IMR-90 (cell line): Measurements from ENCODE around the gene RNF11. TPM values are rescaled to one million over a fixed set of nuclear protein-coding genes. Genes with fewer than 3 reads are reported as not detected.

Source experiments
- ATAC-seq: fragments of 200-7000 bp; cut with Tn5 transposase; 2 replicates; pipeline ENCODE4 v1.9.1; 2020; ENCODE audit warnings: low read depth, mild to moderate bottlenecking, moderate library complexity
- BruUV-seq: library from RNA; stranded (reverse); fragments of 400-500 nt; replicated peaks from 2 replicates; lab custom pipeline; 2021; lab: Mats Ljungman, UMichigan
- CTCF ChIA-PET: fragments of 300-600 bp; formaldehyde crosslinking; extraction: SDS; loops from one replicate; lab custom pipeline; 2021; ENCODE audit warnings: antibody characterized with exemption; lab: Yijun Ruan, JAX
- POLR2A ChIA-PET: fragments of 300-600 bp; sonication (Branson Sonifier 250); formaldehyde crosslinking; loops from one replicate; lab custom pipeline; 2022; ENCODE audit warnings: antibody characterized with exemption; ENCODE audit not compliant: unreplicated experiment; lab: Charles Lee
- DNase-seq: peaks from one replicate; pipeline ENCODE4 v3.0.0; 2013
- H2AFZ ChIP-seq: replicated peaks from 2 replicates; pipeline ENCODE3; 2013; ENCODE audit warnings: low read length, mild to moderate bottlenecking; ENCODE audit not compliant: poor library complexity
- H2AK5ac ChIP-seq: 2 replicates; pipeline ENCODE4 v1.6.1; 2013; ENCODE audit warnings: low read depth, low read length, inconsistent platforms
- H2AK9ac ChIP-seq: replicated peaks from 2 replicates; pipeline ENCODE3; 2013; ENCODE audit warnings: mild to moderate bottlenecking, low read depth, low read length, moderate library complexity; ENCODE audit not compliant: poor library complexity
- H2BK120ac ChIP-seq: 2 replicates; pipeline ENCODE4 v1.6.1; 2013; ENCODE audit warnings: low read depth, low read length, inconsistent platforms
- H2BK15ac ChIP-seq: 3 replicates; pipeline ENCODE4 v1.6.1; 2013; ENCODE audit warnings: low read depth, low read length, inconsistent platforms
- H2BK20ac ChIP-seq: 2 replicates; pipeline ENCODE4 v1.6.1; 2013; ENCODE audit warnings: low read depth, mild to moderate bottlenecking, inconsistent platforms, low read length, moderate library complexity
- H2BK5ac ChIP-seq: 2 replicates; pipeline ENCODE4 v1.6.1; 2013; ENCODE audit warnings: mild to moderate bottlenecking, low read depth, low read length, inconsistent platforms; ENCODE audit not compliant: poor library complexity, severe bottlenecking
- H3K14ac ChIP-seq: replicated peaks from 2 replicates; pipeline ENCODE4 v1.6.1; 2013; ENCODE audit warnings: low read depth, low read length, inconsistent platforms
- H3K18ac ChIP-seq: 2 replicates; pipeline ENCODE4 v1.6.1; 2013; ENCODE audit warnings: low read depth, low read length, control low read depth
- H3K23ac ChIP-seq: 2 replicates; pipeline ENCODE4 v1.6.1; 2013; ENCODE audit warnings: low read depth, low read length, inconsistent platforms
- H3K27ac ChIP-seq: 2 replicates; pipeline ENCODE4 v1.5.1; 2013; ENCODE audit warnings: mild to moderate bottlenecking, control low read depth, low read length; ENCODE audit not compliant: insufficient read depth
- H3K27me3 ChIP-seq: 2 replicates; pipeline ENCODE4 v1.6.1; 2013; ENCODE audit warnings: low read length; ENCODE audit not compliant: control insufficient read depth, insufficient read depth
- H3K36me3 ChIP-seq: 2 replicates; pipeline ENCODE4 v1.6.1; 2013; ENCODE audit warnings: low read length, mixed read lengths; ENCODE audit not compliant: control insufficient read depth, insufficient read depth
- H3K4ac ChIP-seq: 2 replicates; pipeline ENCODE4 v1.6.1; 2013; ENCODE audit warnings: low read depth, low read length, inconsistent platforms
- H3K4me1 ChIP-seq: 2 replicates; pipeline ENCODE4 v1.6.1; 2013; ENCODE audit warnings: low read length, mixed read lengths; ENCODE audit not compliant: control insufficient read depth, insufficient read depth
- H3K4me2 ChIP-seq: 2 replicates; pipeline ENCODE4 v1.6.1; 2013; ENCODE audit warnings: low read depth, mild to moderate bottlenecking, control low read depth, low read length, moderate library complexity
- H3K4me3 ChIP-seq: 2 replicates; pipeline ENCODE4 v1.5.1; 2013; ENCODE audit warnings: low read depth, mild to moderate bottlenecking, control low read depth, low read length, moderate library complexity; ENCODE audit not compliant: insufficient read depth
- H3K56ac ChIP-seq: 2 replicates; pipeline ENCODE4 v1.6.1; 2013; ENCODE audit warnings: low read length, inconsistent platforms; ENCODE audit not compliant: insufficient read depth; ENCODE audit errors: extremely low read depth
- H3K79me1 ChIP-seq, 2 experiments: 2 replicates each; pipeline ENCODE4 v1.6.1; 2013; ENCODE audit warnings: low read length in 2 of 2, inconsistent platforms in 1 of 2, low read depth in 1 of 2
- H3K9ac ChIP-seq: 2 replicates; pipeline ENCODE4 v1.6.1; 2013; ENCODE audit warnings: low read depth, low read length, control low read depth
- H3K9me1 ChIP-seq: 2 replicates; pipeline ENCODE4 v1.6.1; 2013; ENCODE audit warnings: low read length, inconsistent platforms; ENCODE audit not compliant: insufficient read depth
- H3K9me3 ChIP-seq: 2 replicates; pipeline ENCODE4 v1.6.1; 2013; ENCODE audit warnings: low read length; ENCODE audit not compliant: control insufficient read depth, insufficient read depth
- H4K20me1 ChIP-seq: 2 replicates; pipeline ENCODE4 v1.6.1; 2013; ENCODE audit warnings: low read length, inconsistent platforms; ENCODE audit not compliant: insufficient read depth
- H4K5ac ChIP-seq: 2 replicates; pipeline ENCODE4 v1.6.1; 2013; ENCODE audit warnings: mild to moderate bottlenecking, low read depth, low read length, control low read depth
- H4K8ac ChIP-seq, 2 experiments: 2 replicates each; pipeline ENCODE4 v1.6.1; 2013; ENCODE audit warnings: low read depth in 2 of 2, low read length in 2 of 2, control low read depth in 1 of 2, inconsistent platforms in 1 of 2
- H4K91ac ChIP-seq: 2 replicates; pipeline ENCODE4 v1.6.1; 2013; ENCODE audit warnings: low read depth, low read length, inconsistent platforms; ENCODE audit not compliant: insufficient read depth
- BHLHE40 ChIP-seq: fragments of 150-350 bp; IDR thresholded peaks from 2 replicates; pipeline ENCODE4 v1.6.1; 2016; ENCODE audit warnings: mild to moderate bottlenecking, low read depth, low read length
- CEBPB ChIP-seq: IDR thresholded peaks from 2 replicates; pipeline ENCODE4 v1.6.1; 2012; ENCODE audit warnings: low read depth, low read length, improper control_type of control experiment
- CHD1 ChIP-seq: IDR thresholded peaks from 2 replicates; pipeline ENCODE4 v1.6.1; 2012; ENCODE audit warnings: low read depth, low read length, improper control_type of control experiment
- CTCF ChIP-seq: conservative IDR thresholded peaks from 2 replicates; pipeline ENCODE4 v1.5.1; 2012; ENCODE audit warnings: mild to moderate bottlenecking, low read depth, low read length, improper control_type of control experiment
- FOS ChIP-seq: fragments of 150-350 bp; IDR thresholded peaks from 2 replicates; pipeline ENCODE4 v1.6.1; 2016; ENCODE audit warnings: low read depth, low read length
- MAFK ChIP-seq: IDR thresholded peaks from 2 replicates; pipeline ENCODE4 v1.6.1; 2012; ENCODE audit warnings: low read depth, low read length, improper control_type of control experiment
- MAZ ChIP-seq: IDR thresholded peaks from 2 replicates; pipeline ENCODE4 v1.6.1; 2012; ENCODE audit warnings: low read depth, mild to moderate bottlenecking, low read length, improper control_type of control experiment, moderate library complexity, borderline replicate concordance
- MXI1 ChIP-seq: IDR thresholded peaks from 2 replicates; pipeline ENCODE4 v1.6.1; 2012; ENCODE audit warnings: low read depth, mild to moderate bottlenecking, low read length, moderate library complexity, borderline replicate concordance
- NFE2L2 ChIP-seq: fragments of 150-350 bp; IDR thresholded peaks from 2 replicates; pipeline ENCODE4 v1.6.1; 2016; ENCODE audit warnings: low read depth, mild to moderate bottlenecking, low read length
- POLR2A ChIP-seq: IDR thresholded peaks from 2 replicates; pipeline ENCODE4 v1.6.1; 2012; ENCODE audit warnings: mild to moderate bottlenecking, low read depth, low read length
- RAD21 ChIP-seq: IDR thresholded peaks from 2 replicates; pipeline ENCODE4 v1.6.1; 2012; ENCODE audit warnings: low read length, improper control_type of control experiment
- RCOR1 ChIP-seq: IDR thresholded peaks from 2 replicates; pipeline ENCODE4 v1.6.1; 2012; ENCODE audit warnings: mild to moderate bottlenecking, low read length, improper control_type of control experiment; ENCODE audit not compliant: insufficient replicate concordance
- RFX5 ChIP-seq: IDR thresholded peaks from 2 replicates; pipeline ENCODE4 v1.8.0; 2012; ENCODE audit warnings: low read depth, mild to moderate bottlenecking, low read length, moderate library complexity
- SMC3 ChIP-seq: fragments of 150-350 bp; IDR thresholded peaks from 2 replicates; pipeline ENCODE4 v1.6.1; 2016; ENCODE audit warnings: low read depth, mild to moderate bottlenecking, antibody characterized with exemption, low read length, moderate library complexity
- WGBS, 2 experiments: methylation state at CpG; one replicate each; pipeline versions ENCODE4 v1.1.5 to v1.1.7; 2013; ENCODE audit warnings: missing lambda C conversion rate in 2 of 2; ENCODE audit not compliant: insufficient read length in 1 of 2; ENCODE audit errors: extremely low coverage in 2 of 2; 5-methylcytosine and 5-hydroxymethylcytosine counted together
- dilution Hi-C: fragments of 300-500 bp; cut with HindIII; formaldehyde crosslinking; loops from one replicate; pipeline ENCODE4 v1.14.3; 2018; ENCODE audit warnings: low sequenced_read_pairs; ENCODE audit not compliant: unreplicated experiment
- in situ Hi-C: fragments of 300-500 bp; cut with MboI; formaldehyde crosslinking; loops from 3 replicates; pipeline ENCODE4 v1.14.3; 2019; ENCODE audit warnings: low sequenced_read_pairs, inconsistent platforms, mixed read lengths
- intact Hi-C: fragments of 100-400 bp; cut with micrococcal nuclease; formaldehyde crosslinking; loops from 2 replicates; pipeline ENCODE4 v1.10.0; 2022
- polyA plus RNA-seq, 3 experiments: library from polyadenylated mRNA; depleted of rRNA; stranded (reverse); fragments of >200 nt; gene quantifications; 2 replicates each; pipeline ENCODE4 v1.2.3, GENCODE V29; 2012; ENCODE audit warnings: low replicate concordance in 1 of 3
- total RNA-seq: library from RNA; depleted of rRNA; stranded (reverse); fragments of >200 nt; gene quantifications from 2 replicates; pipeline ENCODE4 v1.2.3, GENCODE V29; 2012
- TF ChIP-seq, protein P1 (sequence below): fragments of 150-350 bp; IDR thresholded peaks from 2 replicates; pipeline ENCODE4 v1.6.1; 2017; ENCODE audit warnings: mild to moderate bottlenecking, antibody characterized with exemption, low read length, low read depth
- TF ChIP-seq, protein P2 (sequence below): fragments of 150-350 bp; IDR thresholded peaks from 2 replicates; pipeline ENCODE4 v1.6.1; 2016; ENCODE audit warnings: low read depth, mild to moderate bottlenecking, low read length, moderate library complexity, borderline replicate concordance

RNF11 gene
- total and polyA plus RNA-seq, 2 of the 4 experiments (the other 2 are of a cell fraction): 63.3 to 64.1 TPM

DNA sequence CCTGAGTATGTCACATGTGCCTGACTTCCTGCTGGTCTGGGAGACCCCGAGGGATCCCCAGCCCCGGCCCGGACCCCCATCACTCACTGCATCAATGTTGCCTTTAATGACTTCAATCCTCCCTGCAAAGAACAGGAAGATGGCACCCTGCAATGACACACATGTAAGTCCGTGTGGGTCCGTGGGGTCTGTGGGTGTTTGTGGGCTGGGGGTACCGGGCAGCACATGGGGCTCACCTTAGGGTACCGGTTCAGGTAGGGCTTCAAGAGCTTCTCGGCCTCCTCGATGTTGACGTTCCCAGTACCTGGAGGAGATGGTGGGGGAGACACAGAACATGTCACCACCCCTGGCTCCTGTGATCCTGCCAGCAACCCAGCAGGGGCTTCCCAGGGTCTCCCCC is 66.2 kb downstream of the RNF11 start:
- Histone ChIP-seq H3K23ac (no peak overlapping the region), H2BK120ac (no peak overlapping the region), H3K18ac (no peak overlapping the region), H4K20me1 (no peaks in the 10 kb centered on the region), H4K8ac (no peak overlapping the region), H2AK9ac (no peak overlapping the region), H2AK5ac (no peak overlapping the region), H4K91ac (no peak overlapping the region), H3K4me1 (no peaks in the 10 kb centered on the region; the same call in 1 of the 2 replicates), H3K36me3 (no peaks in the 10 kb centered on the region), H3K9me3 (no peaks in the 10 kb centered on the region), H3K79me1 (no peaks in the 10 kb centered on the region), H2BK20ac (no peak overlapping the region), H4K5ac (no peak overlapping the region), H3K4me3 (no peak overlapping the region), H2AFZ (no peak overlapping the region), H3K4ac (no peak overlapping the region), H3K14ac (no peak overlapping the region), H2BK15ac (no peak overlapping the region), H3K9me1 (peaks cover 9% of the 10 kb centered on the region; the same call in 1 of the 2 replicates), H3K27ac (no peak overlapping the region), H2BK5ac (no peak overlapping the region), H3K56ac (no peak overlapping the region), H3K4me2 (no peak overlapping the region), H3K9ac (no peak overlapping the region), H3K27me3 (no peaks in the 10 kb centered on the region; the same call in 1 of the 2 replicates)
- no peak for TF ChIP-seq RFX5
- no peak for TF ChIP-seq BHLHE40
- TF ChIP-seq CEBPB: no peak
- no peak for TF ChIP-seq RCOR1
- TF ChIP-seq CTCF: no peak
- TF ChIP-seq MXI1: no peak
- TF ChIP-seq MAZ: no peak
- no peak for TF ChIP-seq FOS
- TF ChIP-seq CHD1: no peak
- no peak for TF ChIP-seq SMC3
- no peak for TF ChIP-seq NFE2L2
- no peak for TF ChIP-seq MAFK
- TF ChIP-seq, protein P1, sequence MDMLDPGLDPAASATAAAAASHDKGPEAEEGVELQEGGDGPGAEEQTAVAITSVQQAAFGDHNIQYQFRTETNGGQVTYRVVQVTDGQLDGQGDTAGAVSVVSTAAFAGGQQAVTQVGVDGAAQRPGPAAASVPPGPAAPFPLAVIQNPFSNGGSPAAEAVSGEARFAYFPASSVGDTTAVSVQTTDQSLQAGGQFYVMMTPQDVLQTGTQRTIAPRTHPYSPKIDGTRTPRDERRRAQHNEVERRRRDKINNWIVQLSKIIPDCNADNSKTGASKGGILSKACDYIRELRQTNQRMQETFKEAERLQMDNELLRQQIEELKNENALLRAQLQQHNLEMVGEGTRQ: no peak
- TF ChIP-seq, protein P2, sequence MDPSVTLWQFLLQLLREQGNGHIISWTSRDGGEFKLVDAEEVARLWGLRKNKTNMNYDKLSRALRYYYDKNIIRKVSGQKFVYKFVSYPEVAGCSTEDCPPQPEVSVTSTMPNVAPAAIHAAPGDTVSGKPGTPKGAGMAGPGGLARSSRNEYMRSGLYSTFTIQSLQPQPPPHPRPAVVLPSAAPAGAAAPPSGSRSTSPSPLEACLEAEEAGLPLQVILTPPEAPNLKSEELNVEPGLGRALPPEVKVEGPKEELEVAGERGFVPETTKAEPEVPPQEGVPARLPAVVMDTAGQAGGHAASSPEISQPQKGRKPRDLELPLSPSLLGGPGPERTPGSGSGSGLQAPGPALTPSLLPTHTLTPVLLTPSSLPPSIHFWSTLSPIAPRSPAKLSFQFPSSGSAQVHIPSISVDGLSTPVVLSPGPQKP: no peak
- TF ChIP-seq POLR2A: no peak
- TF ChIP-seq RAD21: no peak
- ChIA-PET POLR2A (no interaction called here), CTCF (no interaction called here)
- dilution Hi-C loops: no loop called here
- intact Hi-C loops: no loop called here
- DNase-seq (no peak), ATAC-seq (no peak)
- in situ Hi-C loops: no loop called here
- no TSS peak for BruUV-seq
- no CpG with 5 or more reads among the region's 10 CpGs for WGBS, 2 experiments
